H9 (cell line): ENCODE measurements around the gene TMEM135. TPM values are rescaled to one million over a fixed set of nuclear protein-coding genes. Genes with fewer than 3 reads are reported as not detected.

ENCODE experiments used
- DNase-seq: peaks from one replicate; pipeline ENCODE4 v3.0.0-alpha.2; 2017
- H2AFZ ChIP-seq: one replicate; pipeline ENCODE4 v1.6.1; 2013; ENCODE audit warnings: mild to moderate bottlenecking, low read length, control low read depth, moderate library complexity
- H2AK5ac ChIP-seq: 2 replicates; pipeline ENCODE4 v1.6.1; 2013; ENCODE audit warnings: low read length, control low read depth, mixed read lengths; ENCODE audit not compliant: insufficient read length
- H2BK120ac ChIP-seq: one replicate; pipeline ENCODE4 v1.6.1; 2013; ENCODE audit warnings: low read depth, mild to moderate bottlenecking, low read length, control low read depth, inconsistent platforms; ENCODE audit not compliant: poor library complexity, severe bottlenecking
- H2BK12ac ChIP-seq: 2 replicates; pipeline ENCODE4 v1.6.1; 2013; ENCODE audit warnings: low read length, control low read depth, mixed read lengths, low read depth; ENCODE audit not compliant: insufficient read length
- H2BK15ac ChIP-seq: 2 replicates; pipeline ENCODE4 v1.6.1; 2013; ENCODE audit warnings: low read depth, low read length, control low read depth
- H2BK20ac ChIP-seq: one replicate; pipeline ENCODE4 v1.6.1; 2013; ENCODE audit warnings: low read depth, mild to moderate bottlenecking, low read length, control low read depth, inconsistent platforms; ENCODE audit not compliant: poor library complexity, severe bottlenecking
- H2BK5ac ChIP-seq: 2 replicates; pipeline ENCODE4 v1.6.1; 2013; ENCODE audit warnings: low read length, control low read depth, mixed read lengths; ENCODE audit not compliant: insufficient read length
- H3K14ac ChIP-seq: 2 replicates; pipeline ENCODE4 v1.6.1; 2013; ENCODE audit warnings: low read length, control low read depth; ENCODE audit not compliant: insufficient read depth
- H3K18ac ChIP-seq: 2 replicates; pipeline ENCODE4 v1.6.1; 2013; ENCODE audit warnings: low read depth, mild to moderate bottlenecking, mixed read lengths, low read length, control low read depth; ENCODE audit not compliant: insufficient read length
- H3K23ac ChIP-seq: 2 replicates; pipeline ENCODE4 v1.6.1; 2013; ENCODE audit warnings: low read length, control low read depth, mixed read lengths, low read depth; ENCODE audit not compliant: insufficient read length
- H3K23me2 ChIP-seq: 2 replicates; pipeline ENCODE4 v1.6.1; 2013; ENCODE audit warnings: low read depth, mild to moderate bottlenecking, mixed read lengths, low read length, control low read depth; ENCODE audit not compliant: insufficient read length, poor library complexity, severe bottlenecking
- H3K27ac ChIP-seq: 2 replicates; pipeline ENCODE4 v1.5.1; 2013; ENCODE audit warnings: low read length, control low read depth, mixed read lengths, low read depth; ENCODE audit not compliant: insufficient read length
- H3K27me3 ChIP-seq: 2 replicates; pipeline ENCODE4 v1.6.1; 2013; ENCODE audit warnings: low read length, control low read depth, inconsistent platforms; ENCODE audit not compliant: insufficient read depth
- H3K4ac ChIP-seq: 2 replicates; pipeline ENCODE4 v1.6.1; 2013; ENCODE audit warnings: low read depth, mild to moderate bottlenecking, control low read depth, inconsistent platforms, low read length, moderate library complexity
- H3K4me1 ChIP-seq: 2 replicates; pipeline ENCODE4 v1.6.1; 2013; ENCODE audit warnings: low read length, control low read depth, inconsistent platforms; ENCODE audit not compliant: insufficient read depth
- H3K4me2 ChIP-seq: 2 replicates; pipeline ENCODE4 v1.6.1; 2013; ENCODE audit warnings: low read length, control low read depth, mixed read lengths; ENCODE audit not compliant: insufficient read length, insufficient read depth
- H3K56ac ChIP-seq: 2 replicates; pipeline ENCODE4 v1.6.1; 2013; ENCODE audit warnings: low read depth, mild to moderate bottlenecking, mixed read lengths, low read length, control low read depth; ENCODE audit not compliant: insufficient read length
- H3K79me1 ChIP-seq: 2 replicates; pipeline ENCODE4 v1.6.1; 2013; ENCODE audit warnings: low read depth, mild to moderate bottlenecking, moderate library complexity, low read length, control low read depth, inconsistent platforms; ENCODE audit not compliant: insufficient read depth, poor library complexity, severe bottlenecking
- H3K79me2 ChIP-seq: 2 replicates; pipeline ENCODE4 v1.6.1; 2013; ENCODE audit warnings: low read length, control low read depth, inconsistent platforms; ENCODE audit not compliant: insufficient read depth
- H3K9ac ChIP-seq: 2 replicates; pipeline ENCODE4 v1.6.1; 2013; ENCODE audit warnings: low read length, control low read depth, mixed read lengths; ENCODE audit not compliant: insufficient read length; ENCODE audit errors: extremely low read depth
- H3K9me3 ChIP-seq: one replicate; pipeline ENCODE4 v1.6.1; 2013; ENCODE audit warnings: low read depth, low read length, inconsistent platforms; ENCODE audit not compliant: control insufficient read depth
- H3T11ph ChIP-seq: one replicate; pipeline ENCODE4 v1.6.1; 2013; ENCODE audit warnings: mild to moderate bottlenecking, low read length, control low read depth, inconsistent platforms
- H4K20me1 ChIP-seq: one replicate; pipeline ENCODE4 v1.6.1; 2013; ENCODE audit not compliant: control insufficient read depth, insufficient read length, insufficient read depth
- H4K5ac ChIP-seq: 2 replicates; pipeline ENCODE4 v1.6.1; 2013; ENCODE audit warnings: low read depth, mild to moderate bottlenecking, mixed read lengths, low read length, control low read depth; ENCODE audit not compliant: insufficient read length
- H4K8ac ChIP-seq: replicated peaks from 2 replicates; pipeline ENCODE4 v1.6.1; 2013; ENCODE audit warnings: low read length, control low read depth, mixed read lengths, low read depth; ENCODE audit not compliant: insufficient read length
- H4K91ac ChIP-seq: 2 replicates; pipeline ENCODE4 v1.6.1; 2013; ENCODE audit warnings: low read depth, mild to moderate bottlenecking, moderate library complexity, mixed read lengths, low read length, control low read depth; ENCODE audit not compliant: insufficient read length
- H3K27ac Mint-ChIP-seq, 3 experiments: 2 replicates in 2 of 3; 3 replicates in 1 of 3; pipeline ENCODE4 v1.8.0; 2020 to 2021; ENCODE audit warnings: mixed read lengths in 3 of 3, mild to moderate bottlenecking in 1 of 3, moderate library complexity in 1 of 3
- H3K27me3 Mint-ChIP-seq: 2 replicates; pipeline ENCODE4 v1.8.0; 2021; ENCODE audit warnings: low read depth, mild to moderate bottlenecking, moderate library complexity, mixed read lengths
- H3K36me3 Mint-ChIP-seq, 3 experiments: 2 replicates in 2 of 3; 3 replicates in 1 of 3; pipeline ENCODE4 v1.8.0; 2020 to 2021; ENCODE audit warnings: low read depth in 3 of 3, mixed read lengths in 3 of 3; ENCODE audit not compliant: insufficient read depth in 1 of 3
- H3K4me1 Mint-ChIP-seq, 2 experiments: 2 replicates each; pipeline ENCODE4 v1.8.0; 2020; ENCODE audit warnings: mixed read lengths in 2 of 2
- H3K4me3 Mint-ChIP-seq, 2 experiments: 2 replicates in 1 of 2; 3 replicates in 1 of 2; pipeline ENCODE4 v1.8.0; 2020 to 2021; ENCODE audit warnings: mild to moderate bottlenecking in 2 of 2, mixed read lengths in 2 of 2, moderate library complexity in 1 of 2
- H3K9me3 Mint-ChIP-seq, 2 experiments: 2 replicates in 1 of 2; 3 replicates in 1 of 2; pipeline ENCODE4 v1.8.0; 2020; ENCODE audit warnings: mild to moderate bottlenecking in 2 of 2, mixed read lengths in 2 of 2, moderate library complexity in 1 of 2
- WGBS: extraction: QIAGEN DNeasy Blood & Tissue Kit; methylation state at CpG from one replicate; pipeline ENCODE4 v1.1.7; 2013; ENCODE audit warnings: missing lambda C conversion rate, low lambda C conversion rate, mixed read lengths; ENCODE audit not compliant: insufficient read length; ENCODE audit errors: extremely low coverage; 5-methylcytosine and 5-hydroxymethylcytosine counted together
- long read RNA-seq: library from polyadenylated mRNA; unstranded; transcript quantifications from one replicate; pipeline ENCODE4 v2.0.0, GENCODE V29; 2020
- total RNA-seq: library from RNA; stranded (reverse); gene quantifications from 2 replicates; pipeline ENCODE4 v1.2.1, GENCODE V29; 2021
- TF ChIP-seq, protein P1 (sequence below): fragments of 200-600 bp; sonication (generic); conservative IDR thresholded peaks from 3 replicates; pipeline ENCODE4 v1.8.0; 2021; ENCODE audit warnings: antibody characterized with exemption, mild to moderate bottlenecking

TMEM135 gene
- 20.9 and 25.2 TPM in 2 replicates for total RNA-seq
- long read RNA-seq, transcript TMEM135-202 (14 exons, 3,938 nt) = minor isoform, 9 of 113 reads
- long read RNA-seq, transcript TMEM135-201 (15 exons, 2,433 nt) = major isoform, 69 of 113 reads
- long read RNA-seq, partial matches to known transcripts = 6 of 113 reads
- long read RNA-seq, other reads (novel, unspliced or antisense) = 28 of 113 reads

DNA sequence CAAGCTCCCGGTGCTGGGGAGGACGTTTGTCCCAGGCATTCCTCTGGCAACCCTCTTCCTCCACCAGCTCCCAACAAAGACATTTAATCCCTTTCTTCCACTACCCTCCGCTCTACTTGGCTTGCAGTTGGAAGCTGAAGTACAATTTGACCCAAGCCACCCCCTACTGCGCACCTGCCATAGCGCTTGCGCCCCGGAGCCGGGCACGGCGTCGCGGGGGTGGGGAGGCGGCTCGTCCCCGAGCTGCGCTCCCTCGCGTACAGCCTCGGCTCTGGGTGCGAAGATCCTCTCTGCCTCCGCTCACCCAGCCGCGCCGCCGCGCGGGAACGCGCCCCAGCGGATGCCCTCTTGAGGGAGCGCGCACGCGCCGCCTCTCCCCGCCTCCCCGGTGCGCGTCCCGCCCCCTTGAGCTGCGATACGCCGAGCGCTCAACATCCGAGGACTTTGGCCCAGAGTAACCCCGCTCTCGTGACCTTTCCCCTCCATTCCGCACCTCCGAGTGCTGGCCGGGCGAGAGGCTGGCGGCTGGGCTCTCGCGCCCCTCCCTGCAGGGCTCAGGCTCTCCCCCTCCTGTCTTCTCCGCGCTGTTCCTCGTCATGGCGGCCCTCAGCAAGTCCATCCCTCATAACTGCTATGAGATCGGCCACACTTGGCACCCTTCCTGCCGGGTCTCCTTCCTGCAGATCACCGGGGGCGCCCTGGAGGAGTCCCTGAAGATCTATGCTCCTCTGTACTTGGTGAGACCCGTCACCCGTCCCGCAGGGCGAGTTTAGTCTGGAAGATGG, at the start of gene TMEM135:
TSS of gene TMEM135 (plus strand) at position 485 of the 785 bp plus-strand sequence. CDS start at position 597, 112 bp downstream.
- no peak within 1 kb of the TSS for H2BK15ac ChIP-seq
- peaks cover 6% of the 10 kb centered on the region for H3K79me1 ChIP-seq
- Mint-ChIP-seq H3K4me3 (peak within 1 kb of the TSS; percentile 93 to 95), H3K27ac (peak within 1 kb of the TSS; percentile 96 to 97 (median 96)), H3K36me3 (peaks cover 3 to 5% (median 4%) of the 10 kb centered on the region in 3 experiments; a peak in 2 of 7 replicates), H3K27me3 (no peaks in the 10 kb centered on the region), H3K4me1 (peaks cover 56% of the 10 kb centered on the region in 2 experiments), H3K9me3 (peaks cover 0 to 2% of the 10 kb centered on the region in 2 experiments; a peak in 1 of 5 replicates)
- no peaks in the 10 kb centered on the region for H3K9me3 ChIP-seq
- H3K79me2 ChIP-seq = peaks cover 9% of the 10 kb centered on the region; the same call in 1 of the 2 replicates
- no peak within 1 kb of the TSS for H4K91ac ChIP-seq
- H3T11ph ChIP-seq = no peak within 1 kb of the TSS
- peak within 1 kb of the TSS; percentile 81 for H3K4me2 ChIP-seq
- peak within 1 kb of the TSS; percentile 6 for H3K18ac ChIP-seq
- H3K56ac ChIP-seq = no peak within 1 kb of the TSS
- TF ChIP-seq, protein P1, sequence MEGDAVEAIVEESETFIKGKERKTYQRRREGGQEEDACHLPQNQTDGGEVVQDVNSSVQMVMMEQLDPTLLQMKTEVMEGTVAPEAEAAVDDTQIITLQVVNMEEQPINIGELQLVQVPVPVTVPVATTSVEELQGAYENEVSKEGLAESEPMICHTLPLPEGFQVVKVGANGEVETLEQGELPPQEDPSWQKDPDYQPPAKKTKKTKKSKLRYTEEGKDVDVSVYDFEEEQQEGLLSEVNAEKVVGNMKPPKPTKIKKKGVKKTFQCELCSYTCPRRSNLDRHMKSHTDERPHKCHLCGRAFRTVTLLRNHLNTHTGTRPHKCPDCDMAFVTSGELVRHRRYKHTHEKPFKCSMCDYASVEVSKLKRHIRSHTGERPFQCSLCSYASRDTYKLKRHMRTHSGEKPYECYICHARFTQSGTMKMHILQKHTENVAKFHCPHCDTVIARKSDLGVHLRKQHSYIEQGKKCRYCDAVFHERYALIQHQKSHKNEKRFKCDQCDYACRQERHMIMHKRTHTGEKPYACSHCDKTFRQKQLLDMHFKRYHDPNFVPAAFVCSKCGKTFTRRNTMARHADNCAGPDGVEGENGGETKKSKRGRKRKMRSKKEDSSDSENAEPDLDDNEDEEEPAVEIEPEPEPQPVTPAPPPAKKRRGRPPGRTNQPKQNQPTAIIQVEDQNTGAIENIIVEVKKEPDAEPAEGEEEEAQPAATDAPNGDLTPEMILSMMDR = no peak
- H4K20me1 ChIP-seq = no peaks in the 10 kb centered on the region
- H3K4me1 ChIP-seq = peaks cover 3% of the 10 kb centered on the region
- H3K27ac ChIP-seq = no peak within 1 kb of the TSS
- H3K14ac ChIP-seq = peak within 1 kb of the TSS; percentile 61; the same call in 1 of the 2 replicates
- H3K4ac ChIP-seq = no peak within 1 kb of the TSS
- peak; percentile 98 for DNase-seq
- H2BK5ac ChIP-seq = no peak within 1 kb of the TSS
- no peak within 1 kb of the TSS for H3K23ac ChIP-seq
- H3K9ac ChIP-seq = peak within 1 kb of the TSS; percentile 73
- H3K23me2 ChIP-seq = peaks cover 8% of the 10 kb centered on the region
- H2AFZ ChIP-seq = peak within 1 kb of the TSS; percentile 1
- H2BK20ac ChIP-seq = no peak within 1 kb of the TSS
- H4K5ac ChIP-seq = no peak within 1 kb of the TSS
- no peaks in the 10 kb centered on the region for H3K27me3 ChIP-seq
- no peak within 1 kb of the TSS for H2BK12ac ChIP-seq
- no peak within 1 kb of the TSS for H2BK120ac ChIP-seq
- no CpG with 5 or more reads among the region's 66 CpGs for WGBS
- H4K8ac ChIP-seq = no peak within 1 kb of the TSS
- H2AK5ac ChIP-seq = no peak within 1 kb of the TSS
